ENCODE data around the gene ARMC3. TPM values are rescaled to one million over a fixed set of nuclear protein-coding genes. Genes with fewer than 3 reads are reported as not detected.

The ARMC3 gene
- total RNA-seq, 2 experiments from 2014 or later = not detected

GRCh38 chr10:23001901-23002516 lies 74.2 kb downstream of the ARMC3 start:
- H3K9me3 Mint-ChIP-seq (ENCODE audit: insufficient read depth) = no peaks in the 10 kb centered on the region
- no peak overlapping the region for H3K27ac Mint-ChIP-seq
- no peak for ATAC-seq
- no peaks in the 10 kb centered on the region for H3K36me3 Mint-ChIP-seq (ENCODE audit: low read depth)
- peaks cover 16% of the 10 kb centered on the region for H3K27me3 Mint-ChIP-seq (ENCODE audit: low read depth)
- H3K4me3 Mint-ChIP-seq = no peak overlapping the region
- ChIA-PET CTCF (interaction anchor here (2.6 kb wide), 1 partner anchor 13 kb away, joined by 11 read pairs; no protein-coding TSS in a partner anchor), POLR2A (no interaction called here)
- H3K4me1 Mint-ChIP-seq (ENCODE audit: low read depth) = no peaks in the 10 kb centered on the region
- DNase-seq = no peak

GRCh38 chr10:23005150-23005549 lies 77.3 kb downstream of the ARMC3 start:
- H3K27me3 Mint-ChIP-seq (ENCODE audit: low read depth) = peaks cover 15% of the 10 kb centered on the region
- no peak overlapping the region for H3K27ac Mint-ChIP-seq
- no peaks in the 10 kb centered on the region for H3K4me1 Mint-ChIP-seq (ENCODE audit: low read depth)
- ChIA-PET POLR2A (no interaction called here), CTCF (no interaction called here)
- no peak overlapping the region for H3K4me3 Mint-ChIP-seq
- no peak for DNase-seq
- ATAC-seq = no peak
- H3K36me3 Mint-ChIP-seq (ENCODE audit: low read depth) = no peaks in the 10 kb centered on the region
- H3K9me3 Mint-ChIP-seq (ENCODE audit: insufficient read depth) = no peaks in the 10 kb centered on the region

DNA sequence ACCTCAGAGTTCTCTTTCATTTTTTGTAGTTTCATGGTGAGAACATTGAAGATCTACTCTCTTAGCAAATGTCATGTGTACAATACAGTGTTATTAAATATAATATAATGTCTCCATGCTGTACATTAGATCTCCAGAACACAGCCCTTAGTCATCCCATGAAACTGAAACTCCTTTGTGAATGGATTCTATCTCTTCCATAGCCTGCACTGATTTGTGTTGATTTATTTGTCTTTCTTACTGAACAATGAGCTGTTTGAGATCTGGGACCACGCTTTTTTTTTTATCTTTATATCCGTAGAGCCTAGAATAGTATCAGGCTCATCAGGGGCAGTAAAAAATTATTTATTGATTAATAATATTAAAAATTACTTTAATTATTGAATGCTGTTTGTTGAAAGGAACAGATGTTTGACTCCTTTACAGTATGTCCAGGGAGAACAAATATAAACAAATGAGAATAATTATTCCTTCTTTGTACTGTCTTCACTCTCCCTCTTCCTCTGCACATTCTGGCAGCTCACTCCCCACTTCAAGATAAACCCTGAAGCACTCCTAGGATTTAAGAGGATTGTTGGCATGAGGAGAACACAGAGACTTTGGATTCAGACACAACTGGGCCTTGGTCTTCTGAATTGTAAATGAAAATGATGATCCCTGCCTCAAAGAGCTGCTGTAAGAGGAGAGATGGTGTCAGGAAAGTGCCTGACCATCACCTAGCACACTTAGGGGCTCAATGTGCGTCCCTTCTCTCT lies 85.9 kb downstream of the ARMC3 start:
- H3K36me3 Mint-ChIP-seq (ENCODE audit: low read depth) = no peaks in the 10 kb centered on the region
- ATAC-seq = no peak
- ChIA-PET POLR2A (no interaction called here), CTCF (no interaction called here)
- H3K4me1 Mint-ChIP-seq (ENCODE audit: low read depth) = no peaks in the 10 kb centered on the region
- H3K4me3 Mint-ChIP-seq = no peak overlapping the region
- H3K9me3 Mint-ChIP-seq (ENCODE audit: insufficient read depth) = no peaks in the 10 kb centered on the region
- H3K27me3 Mint-ChIP-seq (ENCODE audit: low read depth) = peaks cover 21% of the 10 kb centered on the region
- no peak for DNase-seq
- no peak overlapping the region for H3K27ac Mint-ChIP-seq

GRCh38 chr10:23015021-23015707 lies 87.3 kb downstream of the ARMC3 start:
- ATAC-seq (no peak), DNase-seq (no peak)
- H3K4me3 Mint-ChIP-seq = no peak overlapping the region
- no peaks in the 10 kb centered on the region for H3K36me3 Mint-ChIP-seq (ENCODE audit: low read depth)
- H3K4me1 Mint-ChIP-seq (ENCODE audit: low read depth) = no peaks in the 10 kb centered on the region
- H3K27ac Mint-ChIP-seq = no peak overlapping the region
- ChIA-PET POLR2A (no interaction called here), CTCF (no interaction called here)
- H3K9me3 Mint-ChIP-seq (ENCODE audit: insufficient read depth) = no peaks in the 10 kb centered on the region
- peaks cover 22% of the 10 kb centered on the region for H3K27me3 Mint-ChIP-seq (ENCODE audit: low read depth)

- CTCF ChIA-PET = no interaction called here
- Mint-ChIP-seq H3K27ac (no peak overlapping the region), H3K4me3 (no peak overlapping the region), H3K36me3 (ENCODE audit: low read depth) (no peaks in the 10 kb centered on the region), H3K27me3 (ENCODE audit: low read depth) (peaks cover 20% of the 10 kb centered on the region), H3K9me3 (ENCODE audit: insufficient read depth) (no peaks in the 10 kb centered on the region), H3K4me1 (ENCODE audit: low read depth) (no peaks in the 10 kb centered on the region)
- ATAC-seq (no peak), DNase-seq (no peak)
- POLR2A ChIA-PET = no interaction called here
These were observed 88.8 kb downstream of the ARMC3 start for GRCh38 chr10:23016636-23017035.

DNA sequence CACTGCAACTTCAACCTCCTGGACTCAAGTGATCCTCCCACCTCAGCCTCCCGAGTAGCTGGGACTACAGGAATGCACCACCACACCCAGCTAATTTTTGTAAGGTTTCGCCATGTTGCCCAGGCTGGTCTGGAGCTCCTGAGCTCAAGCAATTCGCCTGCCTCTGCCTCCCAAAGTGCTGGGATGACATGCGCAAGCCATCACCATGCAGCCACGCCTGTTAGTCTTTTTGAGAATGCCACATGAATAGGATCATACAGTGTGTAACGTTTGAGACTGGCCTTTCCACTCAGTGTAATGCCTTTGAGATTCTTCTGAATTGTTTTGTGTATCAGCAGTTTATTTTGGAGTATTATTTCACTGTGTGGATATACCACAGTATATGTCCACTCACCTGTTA lies 91.8 kb downstream of the ARMC3 start:
- no peaks in the 10 kb centered on the region for H3K9me3 Mint-ChIP-seq (ENCODE audit: insufficient read depth)
- no peak for DNase-seq
- no peaks in the 10 kb centered on the region for H3K4me1 Mint-ChIP-seq (ENCODE audit: low read depth)
- CTCF ChIA-PET = no interaction called here
- POLR2A ChIA-PET = no interaction called here
- no peak for ATAC-seq
- no peak overlapping the region for H3K4me3 Mint-ChIP-seq
- no peaks in the 10 kb centered on the region for H3K36me3 Mint-ChIP-seq (ENCODE audit: low read depth)
- H3K27ac Mint-ChIP-seq = no peak overlapping the region
- peaks cover 27% of the 10 kb centered on the region for H3K27me3 Mint-ChIP-seq (ENCODE audit: low read depth)

GRCh38 chr10:23021430-23021829 lies 93.6 kb downstream of the ARMC3 start:
- peaks cover 32% of the 10 kb centered on the region for H3K27me3 Mint-ChIP-seq (ENCODE audit: low read depth)
- H3K27ac Mint-ChIP-seq = no peak overlapping the region

GRCh38 chr10:23024002-23024401 lies 96.1 kb downstream of the ARMC3 start:
- Mint-ChIP-seq H3K4me1 (ENCODE audit: low read depth) (no peaks in the 10 kb centered on the region), H3K27ac (no peak overlapping the region), H3K4me3 (no peak overlapping the region), H3K9me3 (ENCODE audit: insufficient read depth) (no peaks in the 10 kb centered on the region), H3K36me3 (ENCODE audit: low read depth) (no peaks in the 10 kb centered on the region), H3K27me3 (ENCODE audit: low read depth) (peaks cover 40% of the 10 kb centered on the region)
- DNase-seq (no peak), ATAC-seq (no peak)
- ChIA-PET POLR2A (no interaction called here), CTCF (no interaction called here)

More at GRCh38 chr10:23021430-23021829, 93.6 kb downstream of the ARMC3 start:
- DNase-seq (no peak), ATAC-seq (no peak)
- Mint-ChIP-seq H3K36me3 (ENCODE audit: low read depth) (no peaks in the 10 kb centered on the region), H3K4me3 (no peak overlapping the region), H3K4me1 (ENCODE audit: low read depth) (no peaks in the 10 kb centered on the region), H3K9me3 (ENCODE audit: insufficient read depth) (no peaks in the 10 kb centered on the region)
- ChIA-PET POLR2A (no interaction called here), CTCF (no interaction called here)

DNA sequence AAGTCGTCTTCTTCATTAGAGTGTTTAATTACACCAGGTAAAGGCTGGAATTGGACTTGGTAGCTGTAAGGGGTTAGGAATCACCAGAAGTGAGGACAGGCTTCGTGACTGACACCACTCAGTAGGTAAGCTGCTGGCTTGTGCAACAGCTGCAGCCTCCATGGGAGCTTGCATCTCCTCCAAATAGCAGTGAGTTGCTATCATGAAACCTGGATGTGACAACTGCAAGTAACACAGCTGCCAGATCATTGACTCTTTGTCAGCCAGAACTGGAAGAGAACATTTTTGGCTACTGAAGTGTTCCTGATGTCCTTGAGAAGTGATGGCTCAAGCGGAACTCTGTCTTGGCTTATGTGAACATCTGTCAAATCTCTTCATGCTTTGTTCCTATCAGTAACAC lies 103.5 kb downstream of the ARMC3 start:
- no peak overlapping the region for H3K4me3 Mint-ChIP-seq
- H3K27ac Mint-ChIP-seq = no peak overlapping the region
- peaks cover 37% of the 10 kb centered on the region for H3K27me3 Mint-ChIP-seq (ENCODE audit: low read depth)
- H3K36me3 Mint-ChIP-seq (ENCODE audit: low read depth) = no peaks in the 10 kb centered on the region
- ATAC-seq = no peak
- no peaks in the 10 kb centered on the region for H3K9me3 Mint-ChIP-seq (ENCODE audit: insufficient read depth)
- DNase-seq = no peak
- H3K4me1 Mint-ChIP-seq (ENCODE audit: low read depth) = no peaks in the 10 kb centered on the region
- CTCF ChIA-PET = no interaction called here
- POLR2A ChIA-PET = no interaction called here

DNA sequence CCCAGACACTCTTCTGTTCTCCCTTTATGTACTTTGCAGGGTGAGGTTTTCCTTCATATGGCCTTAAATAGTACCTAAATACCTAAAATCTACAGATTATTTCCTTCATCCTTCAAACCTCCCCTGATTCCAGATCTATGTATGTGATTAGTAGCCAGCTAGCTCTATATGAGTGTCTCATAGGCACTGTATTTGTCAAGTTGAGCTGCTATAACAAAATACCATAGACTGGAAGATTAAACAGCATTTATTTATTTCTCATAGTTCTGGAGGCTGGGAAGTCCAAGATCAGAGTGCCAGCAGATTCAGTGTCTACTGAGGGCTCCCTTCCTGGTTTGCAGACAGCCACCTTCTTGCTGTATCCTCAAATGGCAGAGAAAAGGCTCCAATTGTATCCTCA lies 106.9 kb downstream of the ARMC3 start:
- Mint-ChIP-seq H3K36me3 (ENCODE audit: low read depth) (no peaks in the 10 kb centered on the region), H3K4me3 (no peak overlapping the region), H3K27me3 (ENCODE audit: low read depth) (peaks cover 32% of the 10 kb centered on the region), H3K4me1 (ENCODE audit: low read depth) (no peaks in the 10 kb centered on the region), H3K27ac (no peak overlapping the region), H3K9me3 (ENCODE audit: insufficient read depth) (no peaks in the 10 kb centered on the region)
- ChIA-PET CTCF (no interaction called here), POLR2A (no interaction called here)
- DNase-seq = no peak
- no peak for ATAC-seq

DNA sequence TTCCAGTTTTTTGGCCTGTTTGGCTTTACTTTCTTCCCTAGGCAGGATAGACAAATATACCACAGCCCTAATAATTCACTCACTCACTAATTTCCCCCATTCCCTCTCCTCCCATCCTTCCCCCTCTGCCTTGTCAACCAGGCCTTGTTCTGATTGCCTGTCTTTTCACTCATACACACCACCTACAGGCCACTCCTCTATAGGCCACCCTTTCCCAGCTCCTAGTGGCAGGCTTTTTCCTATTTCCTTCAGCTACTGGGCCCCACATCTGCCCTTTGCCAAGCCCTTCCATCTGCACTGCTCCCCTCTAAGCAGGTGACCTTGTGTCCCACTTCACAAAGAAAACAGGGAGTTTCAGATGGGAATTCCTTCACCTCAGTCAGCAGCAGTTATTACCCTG lies 107.7 kb downstream of the ARMC3 start:
- Mint-ChIP-seq H3K27ac (no peak overlapping the region), H3K4me1 (ENCODE audit: low read depth) (no peaks in the 10 kb centered on the region), H3K36me3 (ENCODE audit: low read depth) (no peaks in the 10 kb centered on the region), H3K27me3 (ENCODE audit: low read depth) (peaks cover 32% of the 10 kb centered on the region), H3K9me3 (ENCODE audit: insufficient read depth) (no peaks in the 10 kb centered on the region), H3K4me3 (no peak overlapping the region)
- DNase-seq (no peak), ATAC-seq (no peak)
- ChIA-PET CTCF (no interaction called here), POLR2A (no interaction called here)

- H3K36me3 Mint-ChIP-seq (ENCODE audit: low read depth) = no peaks in the 10 kb centered on the region
- ChIA-PET CTCF (no interaction called here), POLR2A (no interaction called here)
- H3K4me1 Mint-ChIP-seq (ENCODE audit: low read depth) = no peaks in the 10 kb centered on the region
- H3K4me3 Mint-ChIP-seq = no peak overlapping the region
- H3K27ac Mint-ChIP-seq = no peak overlapping the region
- ATAC-seq = no peak
- DNase-seq = no peak
- H3K9me3 Mint-ChIP-seq (ENCODE audit: insufficient read depth) = no peaks in the 10 kb centered on the region
- peaks cover 27% of the 10 kb centered on the region for H3K27me3 Mint-ChIP-seq (ENCODE audit: low read depth)
These were observed 109.3 kb downstream of the ARMC3 start for GRCh38 chr10:23037152-23037551.
